ENCODE measurements around the gene CACNA2D1.
"Not testable (repeated sequence)": the region's sequence is repeated elsewhere in the genome, so short reads cannot be mapped to it uniquely, and the experiment has no call there.

The CACNA2D1 gene

DNA sequence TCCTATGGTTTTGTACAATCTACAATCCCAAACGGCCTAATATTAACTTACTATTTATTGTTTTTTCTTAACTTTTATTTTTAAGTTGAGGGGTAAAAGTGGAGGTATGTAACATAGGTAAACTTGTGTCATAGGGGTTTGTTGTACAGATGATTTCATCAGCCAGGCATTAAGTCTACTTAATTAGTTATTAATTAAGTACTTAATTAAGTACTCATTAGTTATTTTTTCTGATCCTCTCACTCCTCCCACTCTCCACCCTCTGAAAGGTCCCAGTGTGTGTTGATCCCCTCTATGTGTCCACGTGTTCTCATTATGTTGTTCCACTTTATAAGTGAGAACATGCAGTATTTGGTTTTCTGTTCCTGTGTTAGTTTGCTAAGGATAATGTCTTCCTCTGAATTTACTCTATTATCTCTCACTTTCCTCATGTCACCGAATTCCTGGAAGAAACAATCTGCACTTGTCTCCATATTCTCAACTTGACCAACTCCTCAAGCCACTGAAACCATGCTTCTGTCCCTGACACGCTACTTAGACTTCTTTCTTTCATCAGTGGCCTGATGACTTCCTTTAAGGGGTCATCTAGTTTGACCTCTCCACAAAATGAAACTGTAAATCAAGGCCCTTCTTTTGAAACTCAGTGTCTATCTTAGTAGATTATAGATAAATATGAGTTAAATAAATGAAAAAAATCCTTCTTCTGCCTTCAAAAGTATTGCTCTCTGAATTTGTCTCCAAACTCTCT lies 9.1 kb downstream of the CACNA2D1 start:
- no peak for DNase-seq (ENCODE audit: low read depth)

DNA sequence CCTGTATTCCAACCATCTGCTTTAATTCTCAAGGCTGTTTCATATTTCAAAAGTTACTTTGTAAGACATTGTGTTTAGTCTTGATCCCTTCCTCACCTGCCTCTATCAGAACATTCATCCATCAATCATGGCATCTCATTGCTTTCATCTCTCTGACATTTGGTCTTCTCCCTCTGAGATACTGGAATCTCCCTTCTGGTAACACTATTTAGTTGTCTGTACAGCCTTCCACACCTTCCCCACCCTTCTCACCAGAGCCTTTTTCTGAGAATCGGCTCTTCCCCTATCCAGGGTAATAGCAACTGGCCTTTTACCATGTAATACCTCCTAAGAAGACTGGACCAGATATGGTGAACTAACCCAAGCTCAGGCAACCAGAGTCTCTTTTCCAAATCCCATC lies 10.1 kb downstream of the CACNA2D1 start:
- no peak for DNase-seq (ENCODE audit: low read depth)

DNA sequence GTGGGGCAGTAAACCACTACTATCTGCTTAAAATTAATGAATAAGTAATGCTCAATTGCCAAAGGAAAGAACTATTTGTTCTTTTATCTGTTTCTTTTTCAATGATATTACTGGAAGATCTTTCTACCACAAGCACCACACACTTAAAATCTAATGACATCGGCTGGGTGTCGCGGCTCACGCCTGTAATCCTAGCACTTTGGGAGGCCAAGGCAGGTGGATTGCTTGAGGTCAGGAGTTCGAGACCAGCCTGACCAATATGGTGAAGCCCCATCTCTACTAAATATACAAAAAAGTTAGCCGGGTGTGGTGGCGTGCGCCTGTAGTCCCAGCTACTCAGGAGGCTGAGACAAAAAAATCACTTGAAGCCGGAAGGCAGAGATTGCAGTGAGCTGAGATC lies 10.8 kb downstream of the CACNA2D1 start:
- not testable (repeated sequence) for DNase-seq (ENCODE audit: low read depth)

DNA sequence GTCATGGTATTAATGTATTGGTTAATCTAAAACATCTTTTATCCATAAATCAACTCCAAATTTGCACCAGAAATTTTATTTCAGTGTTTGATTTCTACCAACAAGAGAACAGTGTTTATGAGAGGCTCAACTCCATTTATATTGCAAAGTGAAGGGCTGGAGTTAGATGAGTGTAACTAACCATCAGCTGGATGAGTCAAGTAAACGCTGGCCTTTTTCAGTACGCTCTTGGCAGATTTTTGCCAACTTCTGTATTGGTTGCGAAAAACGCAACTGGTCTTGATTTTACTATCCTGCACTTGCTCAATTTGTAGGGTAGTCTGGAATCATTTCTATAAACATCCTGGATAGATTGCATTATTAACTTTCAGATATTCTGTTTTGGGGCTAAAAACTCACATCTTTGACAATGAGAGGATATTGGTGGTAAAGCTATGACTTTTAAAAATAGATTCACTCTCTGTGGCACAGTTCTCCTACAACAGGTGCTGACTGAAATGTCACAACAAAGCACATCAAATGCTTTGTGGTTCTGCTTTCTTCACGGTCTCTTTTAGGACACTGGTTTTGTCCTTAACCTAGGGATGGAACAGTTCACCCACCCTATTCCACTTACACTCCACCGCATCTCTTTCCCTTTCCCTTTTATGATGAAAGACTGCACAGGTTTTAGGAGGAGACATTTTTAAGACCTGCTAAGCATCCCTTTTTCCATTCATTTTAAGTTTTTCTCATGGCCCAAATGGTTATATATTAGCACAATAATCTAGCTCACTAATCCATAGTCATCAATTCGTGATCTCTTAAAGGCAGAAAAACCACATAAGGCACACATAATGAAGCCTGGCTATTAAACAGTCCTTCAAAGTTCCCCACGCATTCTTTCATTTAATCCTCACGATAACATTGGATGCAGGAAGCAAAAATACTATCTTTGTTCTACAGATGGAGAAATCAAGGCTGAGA lies 12.8 kb downstream of the CACNA2D1 start:
- DNase-seq (ENCODE audit: low read depth) = no peak

DNA sequence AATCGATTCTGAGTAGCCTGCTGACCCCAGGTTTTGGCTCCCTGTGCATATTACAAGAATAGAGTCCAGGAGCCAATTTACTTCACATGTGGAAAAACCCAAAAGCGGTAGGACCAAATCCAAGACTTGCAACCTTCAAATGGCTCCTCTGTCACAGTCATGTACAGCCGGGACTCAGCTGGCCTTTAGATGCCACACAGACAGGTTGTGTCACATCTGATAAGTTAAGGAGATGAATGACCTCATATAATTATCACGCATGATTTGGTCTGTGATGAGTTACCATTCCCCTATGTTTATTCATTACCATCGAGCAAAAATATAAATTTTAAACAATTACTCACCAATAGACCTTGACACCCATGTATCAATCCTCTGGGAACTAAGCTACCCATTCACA lies 14.2 kb downstream of the CACNA2D1 start:
- DNase-seq (ENCODE audit: low read depth) = no peak

DNA sequence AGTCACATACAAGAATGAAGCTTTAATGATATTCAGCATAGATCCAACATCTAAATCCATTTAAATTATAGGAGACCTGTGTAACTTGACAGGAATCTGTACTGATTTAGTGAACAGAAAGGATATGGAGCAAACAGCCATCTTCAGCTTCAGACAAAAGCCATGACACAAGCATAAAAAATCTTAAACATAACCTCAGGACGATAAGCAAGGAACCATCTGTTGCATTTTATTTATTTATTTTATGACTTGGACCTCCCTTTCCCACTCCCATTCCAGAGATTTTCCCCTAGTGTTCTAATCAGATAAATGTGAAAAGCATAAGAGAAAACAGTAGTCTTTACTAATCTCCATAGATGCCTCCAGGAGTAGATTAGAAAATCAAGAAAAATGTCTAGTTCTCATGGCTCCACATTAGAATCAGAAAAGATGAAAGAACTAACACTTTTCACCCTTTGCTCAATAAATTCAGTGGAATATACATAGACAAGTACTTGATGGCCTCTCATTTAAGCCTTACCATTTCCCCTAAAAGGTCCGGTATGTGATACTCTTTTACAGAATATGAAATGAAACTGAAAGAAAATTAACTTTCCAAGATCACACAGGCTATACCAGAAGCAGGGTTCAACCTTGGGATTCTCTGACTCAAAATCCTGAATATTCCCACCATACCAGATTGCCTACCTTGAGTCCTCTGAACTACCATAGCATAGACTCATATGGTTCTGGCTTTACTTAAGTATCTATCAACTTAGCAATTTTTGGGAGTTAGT lies 15.2 kb downstream of the CACNA2D1 start:
- DNase-seq (ENCODE audit: low read depth) = no peak

DNA sequence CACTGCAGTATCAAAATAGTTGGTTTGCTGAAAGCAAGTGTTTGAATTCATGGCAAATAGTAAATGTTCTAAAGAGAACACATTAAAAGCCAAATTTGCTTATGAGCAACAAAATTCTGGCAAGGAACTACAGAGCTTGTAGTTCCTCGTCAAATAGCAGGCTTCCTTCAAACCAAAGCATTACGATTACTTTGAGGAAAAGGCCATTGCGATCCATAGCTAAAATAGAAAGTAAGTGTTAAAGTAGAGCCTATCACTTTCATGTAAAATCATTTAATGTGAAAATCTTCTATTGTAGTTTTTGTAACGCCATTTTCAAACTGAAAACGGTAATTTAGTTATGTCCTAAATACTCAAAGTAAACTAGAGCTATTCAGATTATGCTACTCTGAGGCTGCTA lies 20.1 kb downstream of the CACNA2D1 start:
- DNase-seq (ENCODE audit: low read depth) = no peak

DNA sequence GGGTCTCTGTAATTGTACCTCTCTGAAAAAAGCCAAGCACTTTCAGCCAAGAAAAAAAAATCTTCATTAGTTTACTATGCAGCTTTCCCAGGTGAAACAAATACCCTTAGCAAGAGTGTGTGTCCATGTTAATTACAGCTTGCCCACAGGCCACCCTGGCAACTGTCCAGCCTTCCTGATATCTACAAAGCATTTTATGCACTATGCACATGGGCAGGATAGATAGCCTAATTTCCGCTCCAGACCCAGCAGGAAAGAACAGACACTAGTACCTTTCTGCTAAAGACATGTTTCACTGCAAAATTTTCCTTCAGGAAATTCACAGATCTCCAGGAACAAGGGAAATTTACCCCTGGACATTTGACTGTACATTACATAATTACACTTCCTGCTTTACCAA lies 24.4 kb downstream of the CACNA2D1 start:
- no peak for DNase-seq (ENCODE audit: low read depth)

DNA sequence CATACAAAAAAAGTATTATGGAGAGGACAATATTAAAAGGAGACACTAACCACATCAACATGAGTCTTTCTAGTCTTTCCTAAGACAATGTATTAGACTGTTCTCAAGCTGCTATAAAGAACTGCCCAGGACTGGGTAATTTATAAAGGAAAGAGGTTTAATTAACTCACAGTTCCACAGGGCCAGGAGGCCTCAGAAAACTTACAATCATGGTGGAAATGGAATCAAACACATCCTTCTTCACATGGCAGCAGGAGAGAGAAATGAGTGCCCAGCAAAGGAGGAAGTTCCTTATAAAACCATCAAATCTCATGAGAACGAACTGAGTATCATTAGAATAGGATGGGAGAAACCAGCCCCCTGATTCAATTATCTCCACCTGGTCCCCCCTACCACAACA lies 25.7 kb downstream of the CACNA2D1 start:
- DNase-seq (ENCODE audit: low read depth) = no peak

DNA sequence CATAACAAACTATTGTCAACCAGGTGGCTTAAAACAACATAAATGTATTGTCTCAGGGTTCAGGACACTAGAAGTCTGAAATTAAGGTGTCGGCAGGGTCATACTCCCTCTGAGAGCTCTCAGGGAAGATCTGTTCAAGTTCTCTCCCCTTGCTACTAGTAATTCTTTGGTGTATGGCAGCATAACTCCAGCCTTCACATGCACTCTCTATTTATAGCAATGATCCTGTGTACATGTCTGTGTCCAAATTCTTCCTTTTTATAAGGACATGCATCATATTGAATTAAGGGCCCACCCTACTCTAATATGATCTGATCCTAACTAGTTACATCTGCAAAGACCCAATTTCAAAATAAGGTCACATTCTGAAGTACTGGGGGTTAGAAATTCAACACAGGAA lies 27.2 kb downstream of the CACNA2D1 start:
- no peak for DNase-seq (ENCODE audit: low read depth)

DNA sequence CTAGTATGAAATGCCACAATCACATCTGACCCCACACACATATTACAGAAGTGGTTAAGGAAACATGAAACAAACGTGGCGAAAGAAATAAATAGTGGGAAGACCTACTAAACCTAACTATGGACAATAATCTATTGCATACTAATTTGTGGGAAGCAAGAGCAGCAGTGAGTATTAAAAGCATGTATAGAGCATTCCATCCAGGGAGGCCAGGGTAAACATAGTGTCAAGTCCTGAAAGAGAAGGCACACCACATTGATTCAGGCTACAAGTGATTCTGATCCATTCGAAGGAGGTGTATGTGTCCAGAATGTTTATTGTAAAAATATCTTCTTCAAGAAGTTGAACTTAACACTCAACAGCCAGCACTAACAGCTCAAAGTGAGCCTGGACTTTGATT lies 29.2 kb downstream of the CACNA2D1 start:
- DNase-seq (ENCODE audit: low read depth) = no peak

DNA sequence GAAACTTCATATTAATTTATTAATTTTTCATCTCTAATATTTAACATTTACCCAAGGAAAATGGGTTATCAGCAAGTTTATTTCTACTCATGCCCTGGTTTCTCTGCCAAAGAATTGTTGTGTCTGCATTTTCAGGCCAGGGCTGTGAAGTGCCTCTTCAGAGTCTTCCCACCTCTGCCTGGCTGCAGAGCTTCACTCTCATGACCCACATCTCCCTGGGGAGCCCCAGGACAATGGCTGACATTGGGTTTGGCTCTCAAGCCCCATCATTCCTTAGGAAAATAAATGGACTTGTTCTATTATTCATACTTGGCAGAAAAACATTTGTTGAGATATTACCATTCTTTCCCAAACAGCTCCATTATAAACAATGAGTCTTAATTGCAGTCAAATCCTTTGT lies 30.3 kb downstream of the CACNA2D1 start:
- no peak for DNase-seq (ENCODE audit: low read depth)

DNA sequence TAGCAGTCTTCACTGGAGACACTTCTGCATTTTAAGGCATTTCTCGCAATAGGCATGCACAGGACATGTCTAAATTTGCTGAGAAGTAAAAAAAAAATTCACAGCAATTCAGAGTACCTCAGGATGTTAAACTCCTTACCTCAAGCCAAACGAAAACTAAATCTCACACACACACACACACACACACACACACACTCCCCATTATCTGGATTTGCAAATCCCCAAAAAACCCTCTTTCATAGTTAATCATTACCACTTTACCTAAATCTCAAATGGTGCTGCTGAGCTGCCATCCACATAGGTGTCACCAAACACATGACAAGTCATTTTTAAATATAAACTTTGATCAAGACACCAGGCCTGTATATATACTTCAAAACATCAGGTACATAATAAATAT lies 31.8 kb downstream of the CACNA2D1 start:
- no peak for DNase-seq (ENCODE audit: low read depth)

DNA sequence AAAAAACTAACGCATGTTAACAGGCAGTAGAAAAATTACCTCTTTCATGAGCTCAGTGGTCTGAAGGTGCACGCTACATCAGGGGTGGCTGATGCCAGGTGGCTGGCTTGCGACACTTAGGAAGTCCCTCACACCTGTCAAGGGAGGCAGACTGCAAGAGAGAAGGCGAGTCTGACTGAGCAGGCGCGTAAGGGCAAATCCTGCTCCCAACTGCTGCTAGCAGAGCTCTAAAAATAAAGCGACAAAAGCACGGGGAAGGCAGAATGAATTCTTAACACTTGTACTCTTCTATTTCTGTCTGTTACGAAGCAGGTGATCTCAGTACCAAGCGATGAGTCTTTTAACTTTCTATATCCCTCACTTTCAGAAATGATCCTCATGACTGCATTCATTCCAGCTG lies 33.1 kb downstream of the CACNA2D1 start:
- DNase-seq (ENCODE audit: low read depth) = no peak

DNA sequence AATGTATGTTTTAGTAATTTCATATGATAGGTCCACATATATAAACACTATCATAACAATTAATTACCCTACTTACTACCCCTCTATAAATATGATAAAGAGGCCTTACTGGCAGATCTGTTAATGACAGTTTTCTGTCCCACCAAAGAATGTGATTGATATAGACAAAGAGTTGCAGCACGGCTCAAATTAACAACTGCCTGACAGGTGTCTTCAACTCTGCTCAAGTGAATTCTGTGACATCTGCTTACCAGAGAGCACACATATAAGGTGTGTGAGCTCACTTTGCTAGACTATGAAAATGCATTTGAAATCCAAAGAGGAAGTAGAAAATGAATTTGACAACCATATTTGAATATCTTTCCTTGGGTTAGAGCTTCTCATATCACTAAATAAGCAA lies 36.6 kb downstream of the CACNA2D1 start:
- no peak for DNase-seq (ENCODE audit: low read depth)

DNA sequence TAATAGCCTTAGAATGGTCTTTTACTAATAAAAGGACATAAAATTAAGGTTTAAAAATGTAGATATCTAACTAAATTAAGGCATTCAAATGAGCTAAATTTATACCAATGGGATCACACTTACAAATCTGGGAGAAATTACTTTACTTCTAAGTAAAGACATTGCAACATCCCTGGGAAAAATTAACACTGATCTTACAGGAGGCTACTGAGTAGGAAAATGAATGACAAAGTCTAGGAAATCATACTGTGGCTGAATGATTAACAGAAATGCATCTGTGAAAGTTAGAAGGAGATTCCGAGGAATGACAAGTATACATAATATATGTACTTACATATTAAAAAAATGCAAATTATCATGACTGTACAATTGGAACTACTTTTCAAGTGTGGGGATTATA lies 38.3 kb downstream of the CACNA2D1 start:
- DNase-seq (ENCODE audit: low read depth) = no peak

DNA sequence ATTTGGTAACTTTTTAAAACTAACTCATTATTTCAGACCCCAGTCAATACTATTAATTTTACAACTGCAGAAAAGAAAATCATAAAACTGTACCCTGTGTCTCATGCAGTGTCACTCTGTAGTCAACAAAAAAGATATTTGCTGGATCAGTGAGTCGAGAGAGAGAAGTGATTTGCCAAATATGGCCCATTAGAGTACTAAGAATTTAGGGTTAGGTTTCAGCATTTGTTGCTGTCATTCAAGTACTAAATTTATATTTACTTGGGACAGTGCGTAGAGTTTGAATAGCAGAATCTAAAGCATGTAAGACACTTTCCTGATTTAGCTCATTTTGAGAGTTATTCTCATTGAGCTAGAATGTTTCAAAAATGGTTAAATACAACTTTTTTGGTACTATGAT lies 38.9 kb downstream of the CACNA2D1 start:
- no peak for DNase-seq (ENCODE audit: low read depth)

DNA sequence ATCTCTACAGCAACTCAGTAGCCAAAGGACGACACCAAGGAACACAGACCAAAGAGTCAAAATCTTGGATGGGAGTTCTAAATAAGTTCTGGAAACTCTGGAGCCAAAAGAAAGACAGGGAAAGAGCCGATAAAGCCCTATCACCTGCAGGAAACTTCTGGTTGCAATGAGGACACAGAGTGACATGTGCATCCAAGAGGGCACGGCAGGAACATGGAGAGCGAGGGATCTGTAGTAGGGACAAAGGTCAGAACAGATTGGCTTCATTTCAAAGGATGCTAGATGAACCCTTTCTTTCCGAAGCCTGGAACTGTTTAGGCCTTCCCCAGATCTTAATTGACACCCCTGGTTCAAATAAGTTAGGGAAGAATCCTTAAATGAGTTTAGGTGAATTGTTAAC lies 39.5 kb downstream of the CACNA2D1 start:
- DNase-seq (ENCODE audit: low read depth) = no peak

DNA sequence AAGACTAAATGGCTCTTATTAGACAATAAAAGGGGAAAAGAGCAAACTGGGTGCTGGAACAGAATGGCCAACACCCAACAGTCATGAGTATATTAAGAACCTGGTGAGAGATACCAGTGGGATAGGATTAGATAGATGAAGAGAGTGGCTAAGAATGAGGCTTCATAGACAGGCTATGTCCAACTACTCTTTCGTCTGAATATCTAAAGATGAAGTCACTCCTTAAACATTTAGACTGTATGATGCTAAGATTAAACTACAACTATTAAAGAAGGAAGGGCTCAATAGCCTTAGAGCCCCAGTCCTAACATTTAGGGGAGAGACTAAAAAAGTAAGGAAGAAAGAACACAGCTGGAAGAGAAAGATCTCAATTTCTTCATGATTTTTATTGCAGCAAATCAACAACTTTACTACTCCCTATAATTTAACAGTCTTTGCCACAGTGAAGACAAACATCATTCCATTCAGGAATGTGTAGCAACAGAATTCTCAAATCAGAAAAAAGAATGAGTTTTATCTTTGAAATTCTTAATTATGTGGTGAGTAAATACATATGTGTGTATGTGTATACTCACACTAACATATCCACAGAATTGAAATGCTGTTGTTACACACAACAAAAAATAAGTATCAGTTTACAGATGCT lies 45.6 kb downstream of the CACNA2D1 start:
- DNase-seq (ENCODE audit: low read depth) = no peak

DNA sequence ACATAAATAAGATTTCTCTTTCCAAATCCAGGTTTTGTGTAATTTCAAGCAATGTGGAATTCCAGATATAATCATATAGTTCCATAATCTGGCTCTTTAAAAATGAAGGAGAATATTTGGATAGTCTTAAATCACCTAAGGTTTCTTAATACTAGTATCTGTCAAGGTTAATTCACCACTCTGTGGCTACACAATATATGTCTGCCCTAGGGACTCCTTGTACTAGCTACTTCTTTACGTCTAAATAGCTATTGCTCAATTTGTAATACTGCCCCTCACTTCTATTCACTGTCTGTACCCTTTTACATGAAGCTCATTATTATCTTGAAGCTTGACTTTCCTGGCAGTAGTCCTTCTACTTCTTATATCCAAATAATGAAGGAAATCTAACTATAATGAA lies 47.2 kb downstream of the CACNA2D1 start:
- DNase-seq (ENCODE audit: low read depth) = no peak

DNA sequence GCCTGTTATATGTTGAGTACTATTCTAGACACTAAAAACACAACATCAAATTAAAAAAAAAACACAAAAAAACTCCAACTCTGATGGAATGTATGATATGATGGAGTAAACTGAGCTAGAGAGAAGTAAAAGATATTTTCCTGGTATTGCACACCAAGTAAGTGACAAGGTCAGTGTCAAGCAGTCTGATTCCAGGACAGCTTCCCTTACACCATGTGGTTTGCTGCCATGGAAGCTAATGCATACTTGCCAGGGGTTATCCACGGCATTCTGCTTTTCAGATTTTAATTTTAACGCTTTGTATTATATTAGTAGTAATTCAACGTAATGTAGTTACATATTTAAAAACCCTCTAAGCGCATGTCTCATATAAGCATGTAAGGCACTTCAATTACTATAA lies 48.4 kb downstream of the CACNA2D1 start:
- no peak for DNase-seq (ENCODE audit: low read depth)

DNA sequence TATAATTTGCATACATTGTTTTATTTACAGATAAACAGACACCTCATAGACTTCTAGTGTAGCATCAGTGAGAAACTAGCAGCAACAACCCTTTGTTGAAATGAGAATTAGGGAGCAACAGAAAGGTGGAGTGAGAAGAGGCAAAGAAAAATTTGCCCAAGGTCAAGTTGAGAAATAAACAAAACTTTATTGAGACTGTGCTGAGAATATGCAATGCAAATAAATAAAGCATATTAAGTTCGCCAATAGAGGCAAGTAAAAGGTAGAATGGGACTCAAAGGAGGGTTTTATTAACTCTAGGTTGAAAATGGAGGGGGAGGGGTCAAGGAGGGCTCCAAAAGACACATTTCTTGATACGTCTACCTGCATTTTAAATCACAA lies 49.7 kb downstream of the CACNA2D1 start:
- no peak for DNase-seq (ENCODE audit: low read depth)

Measured in activated T-cell treated with anti-CD3 and anti-CD28 coated beads for 48 hours (primary cell).